Stimulated activated memory B cell treated with anti-CD40 and anti-IgM and Interleukin-4, amounts not matched to agents 10 μg/mL and 1 μg/mL and 100 μg/mL, for 72 hours (primary cell): ENCODE measurements around the gene SLC47A2.
"Not testable (repeated sequence)": the region's sequence is repeated elsewhere in the genome, so short reads cannot be mapped to it uniquely, and the experiment has no call there.

Source experiments
- ATAC-seq: fragments of 150-1000 bp; cut with Tn5 transposase; 2 replicates; pipeline ENCODE4 v1.10.0; 2021
- H3K27ac Mint-ChIP-seq: one replicate; pipeline ENCODE4 v1.8.0; 2022; ENCODE audit warnings: mild to moderate bottlenecking, mixed read lengths
- H3K27me3 Mint-ChIP-seq: one replicate; pipeline ENCODE4 v1.8.0; 2022; ENCODE audit warnings: mixed read lengths
- H3K36me3 Mint-ChIP-seq: one replicate; pipeline ENCODE4 v1.8.0; 2022; ENCODE audit warnings: mixed read lengths
- H3K4me1 Mint-ChIP-seq: one replicate; pipeline ENCODE4 v1.8.0; 2022; ENCODE audit warnings: mixed read lengths
- H3K4me3 Mint-ChIP-seq: one replicate; pipeline ENCODE4 v1.8.0; 2022; ENCODE audit warnings: mild to moderate bottlenecking, moderate library complexity, mixed read lengths
- H3K9me3 Mint-ChIP-seq: one replicate; pipeline ENCODE4 v1.8.0; 2022; ENCODE audit warnings: mixed read lengths

The SLC47A2 gene

DNA sequence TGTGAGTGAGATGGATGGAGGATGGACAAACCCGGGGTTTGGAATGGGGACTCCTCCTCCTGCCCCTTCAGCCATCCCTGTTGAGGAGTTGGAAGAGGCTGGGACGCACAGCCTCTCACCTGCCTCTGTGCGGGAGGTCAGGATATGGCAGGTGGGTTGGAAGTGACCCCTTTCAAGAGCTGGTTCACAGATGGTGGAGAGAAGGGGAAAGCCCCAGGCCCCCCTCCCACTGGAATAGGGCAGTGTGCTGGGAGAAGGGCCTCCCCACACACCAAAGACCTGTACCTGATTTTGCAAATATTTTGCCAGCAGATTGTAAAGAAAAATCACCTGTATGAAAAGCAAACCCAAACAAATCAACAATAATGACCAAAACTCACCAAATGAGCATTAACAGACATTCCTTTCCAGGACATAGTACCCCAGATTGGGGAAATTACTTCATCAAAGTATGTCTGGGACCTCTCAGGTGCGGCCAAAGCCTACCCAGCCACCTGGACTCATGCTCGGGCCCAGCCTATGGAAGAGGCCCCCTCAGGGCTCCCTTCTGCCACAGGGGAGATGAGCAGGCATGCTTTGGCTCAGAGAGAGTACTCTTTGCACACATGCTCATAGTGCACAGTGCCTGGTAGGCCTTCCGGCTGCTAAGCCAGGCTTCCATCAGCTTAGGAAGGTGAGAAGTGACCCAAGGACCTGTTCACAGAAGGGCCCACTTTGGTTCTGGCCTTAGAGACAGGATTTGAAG, 7.8 kb downstream of the SLC47A2 start:
- no peak for ATAC-seq
- Mint-ChIP-seq H3K4me3 (no peak overlapping the region), H3K27ac (no peak overlapping the region), H3K36me3 (no peaks in the 10 kb centered on the region), H3K27me3 (no peaks in the 10 kb centered on the region), H3K9me3 (no peaks in the 10 kb centered on the region), H3K4me1 (no peaks in the 10 kb centered on the region)

DNA sequence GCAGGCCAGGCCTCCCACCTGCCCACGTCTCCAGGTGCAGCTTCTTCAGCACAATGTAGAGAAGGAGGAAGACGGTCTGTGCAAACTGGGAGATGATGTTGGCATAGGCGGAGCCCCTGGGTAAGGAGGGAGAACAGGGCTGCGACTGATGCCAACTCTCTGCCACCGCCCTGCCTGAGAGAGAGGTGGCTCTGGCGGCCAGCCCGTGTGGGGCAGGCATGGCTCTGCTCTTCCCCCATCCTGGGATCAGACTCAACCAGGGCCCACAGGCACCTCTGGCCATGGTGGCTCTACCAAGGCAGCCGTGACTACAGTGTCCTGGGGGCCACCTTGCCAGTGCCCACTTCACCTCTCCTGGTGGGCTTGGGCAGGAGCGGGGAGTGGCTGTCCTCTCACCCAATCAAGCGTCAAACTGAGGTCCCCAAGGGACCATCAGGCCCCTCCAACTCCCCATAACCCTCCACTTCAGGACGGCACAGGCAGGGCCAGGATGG, 8.6 kb downstream of the SLC47A2 start:
- Mint-ChIP-seq H3K27ac (no peak overlapping the region), H3K9me3 (no peaks in the 10 kb centered on the region), H3K4me1 (no peaks in the 10 kb centered on the region), H3K36me3 (no peaks in the 10 kb centered on the region), H3K4me3 (no peak overlapping the region), H3K27me3 (no peaks in the 10 kb centered on the region)
- ATAC-seq: no peak

DNA sequence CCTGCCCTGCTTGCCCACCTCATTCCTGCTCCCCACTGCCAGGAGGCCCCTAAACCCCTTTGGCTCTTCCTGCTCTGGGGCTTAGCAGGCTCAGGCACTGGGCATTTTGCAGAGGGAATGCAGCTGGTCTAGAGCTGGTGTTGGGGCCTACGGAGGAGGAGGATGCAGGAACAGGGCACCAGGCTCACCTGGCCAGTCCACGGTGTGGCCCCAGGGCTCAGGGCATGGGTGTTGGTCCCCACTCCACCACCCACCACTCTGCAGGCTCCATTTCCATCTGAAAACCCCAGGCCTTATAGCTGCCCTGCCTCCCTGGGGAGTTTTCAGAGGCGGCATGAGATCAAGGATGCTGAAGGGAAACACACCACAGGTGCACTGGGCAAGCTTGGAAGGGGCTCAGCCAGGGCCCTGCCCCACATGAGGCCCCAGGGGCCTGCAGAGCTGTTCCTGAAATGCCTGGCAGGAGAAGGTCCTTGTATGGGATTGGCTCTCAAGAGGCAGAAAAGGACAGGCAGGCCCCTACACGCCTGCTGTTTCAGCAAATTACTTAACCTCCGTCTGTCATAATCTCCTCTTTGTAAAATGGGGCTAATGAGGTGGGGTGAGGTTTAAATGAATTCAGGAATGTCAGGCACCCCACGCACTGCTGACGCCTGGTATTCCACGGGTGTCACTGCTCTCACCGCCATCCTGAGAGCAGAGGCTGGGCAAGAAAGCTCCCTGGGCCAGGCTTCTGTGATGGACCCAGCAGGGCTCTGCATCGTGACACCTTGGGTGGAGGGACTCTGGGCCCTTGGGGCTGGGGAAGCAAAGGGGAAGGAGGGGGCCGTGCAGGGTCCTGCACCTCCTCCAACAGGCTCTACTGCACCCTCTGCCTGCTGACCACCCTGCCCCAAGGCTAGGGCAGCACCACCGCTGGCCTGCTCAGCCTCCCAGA, 9.3 kb downstream of the SLC47A2 start:
- H3K27me3 Mint-ChIP-seq: no peaks in the 10 kb centered on the region
- H3K9me3 Mint-ChIP-seq: no peaks in the 10 kb centered on the region
- H3K4me1 Mint-ChIP-seq: no peaks in the 10 kb centered on the region
- no peak overlapping the region for H3K4me3 Mint-ChIP-seq
- no peak overlapping the region for H3K27ac Mint-ChIP-seq
- H3K36me3 Mint-ChIP-seq: no peaks in the 10 kb centered on the region
- ATAC-seq: no peak

DNA sequence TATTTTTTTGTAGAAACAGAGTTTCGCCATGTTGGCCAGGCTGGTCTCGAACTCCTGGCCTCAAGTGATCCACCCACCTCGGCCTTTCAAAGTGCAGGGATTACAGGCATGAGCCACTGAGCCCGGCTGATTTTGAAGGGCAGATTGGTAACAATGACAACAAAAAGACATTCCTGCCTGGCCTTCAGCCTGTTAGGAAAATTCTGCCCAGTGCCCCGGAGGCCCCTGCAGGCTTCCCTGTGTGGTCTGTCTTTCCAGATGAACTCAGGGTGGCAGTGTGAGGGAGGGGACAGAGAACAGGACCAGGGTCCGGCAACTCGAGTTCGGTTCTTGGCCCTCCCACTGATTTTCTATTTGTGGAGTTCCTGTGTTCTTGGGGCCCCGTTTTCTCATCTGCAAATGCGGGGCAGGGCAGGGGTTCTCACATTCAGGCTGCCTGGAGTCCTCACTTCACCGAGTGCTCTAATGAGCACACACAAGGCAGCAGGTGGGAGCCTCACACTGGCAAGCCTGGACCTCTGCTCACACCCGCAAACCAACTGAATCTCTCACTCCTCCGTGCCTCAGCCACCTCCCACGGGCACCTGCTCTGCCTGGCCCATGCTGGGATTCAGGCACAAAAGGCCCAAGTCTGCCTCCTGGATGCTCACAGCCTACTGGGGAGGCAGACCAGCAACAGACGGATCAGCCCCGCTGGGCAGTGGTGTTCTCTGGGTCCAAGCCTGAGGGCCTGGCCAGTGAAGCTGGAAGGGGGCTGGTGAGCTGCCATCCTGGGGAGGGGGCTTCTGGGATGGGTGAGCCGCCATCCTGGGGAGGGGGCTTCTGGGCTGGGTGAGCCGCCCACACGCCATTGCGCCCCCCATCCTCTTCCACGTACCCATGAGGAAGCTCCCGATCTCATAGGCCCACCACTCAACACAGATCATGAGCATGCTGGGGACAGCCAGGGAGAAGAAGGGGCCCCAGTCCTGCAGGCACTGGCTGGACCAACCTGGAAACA, 10.3 kb downstream of the SLC47A2 start:
- Mint-ChIP-seq H3K4me3 (no peak overlapping the region), H3K36me3 (no peaks in the 10 kb centered on the region), H3K27ac (no peak overlapping the region), H3K27me3 (no peaks in the 10 kb centered on the region), H3K4me1 (no peaks in the 10 kb centered on the region), H3K9me3 (no peaks in the 10 kb centered on the region)
- ATAC-seq: no peak

DNA sequence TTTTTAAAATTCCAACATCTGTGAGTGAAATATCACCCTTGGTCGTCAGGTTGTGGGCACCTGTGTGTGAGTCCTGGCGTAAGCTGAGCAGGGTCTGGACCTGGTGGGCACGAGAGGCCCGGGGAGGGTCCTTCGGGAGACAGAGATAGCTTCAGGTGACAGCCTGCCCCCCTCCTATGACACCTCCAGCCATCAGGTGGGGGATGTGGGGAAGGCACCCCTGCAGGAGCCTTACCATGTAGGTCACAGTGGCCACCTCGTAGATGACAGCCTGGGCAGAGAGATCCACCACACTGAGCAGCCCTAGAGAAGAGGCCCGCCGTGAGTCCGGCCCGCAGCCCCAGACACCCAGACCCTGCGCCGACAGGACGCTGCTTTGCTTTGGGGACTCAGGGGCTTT, 11.2 kb downstream of the SLC47A2 start:
- no peak overlapping the region for H3K4me3 Mint-ChIP-seq
- no peak for ATAC-seq
- H3K27ac Mint-ChIP-seq: no peak overlapping the region
- no peaks in the 10 kb centered on the region for H3K4me1 Mint-ChIP-seq
- no peaks in the 10 kb centered on the region for H3K27me3 Mint-ChIP-seq
- H3K9me3 Mint-ChIP-seq: no peaks in the 10 kb centered on the region
- no peaks in the 10 kb centered on the region for H3K36me3 Mint-ChIP-seq

DNA sequence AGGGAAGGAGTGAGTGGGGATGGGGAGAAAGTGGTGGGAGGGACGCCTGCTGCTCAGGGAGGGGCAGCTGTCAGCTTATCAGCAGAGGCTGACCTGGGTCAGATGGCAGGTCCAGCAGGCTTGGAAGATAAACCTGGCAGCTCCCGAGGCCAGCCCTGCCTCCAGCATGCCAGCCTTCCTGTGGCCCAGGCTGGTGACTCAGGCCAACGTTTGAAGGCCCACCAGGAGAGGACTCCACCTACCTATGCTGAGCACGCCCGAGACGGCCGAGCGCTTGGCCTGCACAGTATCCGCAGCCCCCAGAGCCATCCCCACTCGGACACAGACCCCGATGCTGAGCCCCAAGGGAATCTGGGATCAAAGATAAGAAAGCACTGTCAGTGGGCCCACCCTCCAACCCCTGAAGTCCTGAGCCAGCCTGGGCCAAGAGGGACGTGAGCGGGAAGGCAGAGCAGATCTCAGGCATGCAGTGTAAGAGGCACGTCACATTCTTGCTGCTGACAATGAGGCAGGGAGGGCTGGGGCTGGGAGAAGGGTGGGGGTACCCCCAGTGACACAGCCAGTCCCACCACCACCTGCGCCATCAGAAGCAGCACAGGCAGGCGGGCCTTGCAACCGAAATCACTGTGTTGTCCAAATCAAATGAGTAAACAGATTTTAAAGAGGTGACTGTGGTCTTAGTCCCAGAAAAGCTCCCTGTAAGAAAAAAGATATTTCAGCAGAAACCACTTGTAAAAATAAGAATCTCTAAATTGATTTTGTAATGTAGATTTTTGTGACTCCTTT, 12.4 kb downstream of the SLC47A2 start:
- Mint-ChIP-seq H3K27me3 (no peaks in the 10 kb centered on the region), H3K4me3 (no peak overlapping the region), H3K4me1 (no peaks in the 10 kb centered on the region), H3K9me3 (no peaks in the 10 kb centered on the region), H3K27ac (no peak overlapping the region), H3K36me3 (no peaks in the 10 kb centered on the region)
- no peak for ATAC-seq

DNA sequence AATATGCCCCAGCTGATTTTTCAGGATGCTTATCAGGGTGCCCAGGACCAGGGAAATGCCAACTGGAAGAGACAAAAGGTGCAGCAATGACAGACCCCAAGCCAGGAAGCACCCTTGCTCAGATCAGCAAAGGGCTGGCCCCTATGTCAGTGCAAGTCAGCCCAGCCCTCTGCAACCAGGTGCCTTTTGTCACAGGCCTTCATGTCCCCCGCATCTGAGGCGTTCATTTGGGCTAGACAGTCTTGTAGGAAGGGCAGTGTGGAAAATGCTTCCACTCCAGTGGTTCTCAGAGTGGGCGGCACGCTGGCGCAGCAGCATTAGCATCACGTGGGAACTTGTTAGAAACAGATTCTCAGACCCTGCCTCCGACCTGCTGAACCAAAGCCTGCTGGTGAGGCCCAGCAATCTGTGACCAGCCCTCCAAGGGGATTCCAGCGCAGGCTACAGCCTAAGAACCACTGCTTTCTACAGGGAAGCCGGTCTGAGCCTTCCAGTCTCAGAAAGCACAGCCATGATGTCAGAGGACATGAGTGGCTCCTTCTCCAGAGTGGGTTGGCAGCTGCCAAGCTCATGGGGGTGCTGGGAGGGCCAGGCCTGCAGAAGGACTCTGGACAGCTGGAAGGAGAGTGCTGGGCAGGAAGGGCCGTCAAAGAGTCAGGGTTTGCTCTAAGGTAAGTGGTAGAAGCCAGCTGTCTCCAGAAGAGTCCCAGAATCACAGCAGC, 13.1 kb downstream of the SLC47A2 start:
- no peak overlapping the region for H3K4me3 Mint-ChIP-seq
- H3K27ac Mint-ChIP-seq: peak overlapping the region; percentile 5
- no peak for ATAC-seq
- H3K27me3 Mint-ChIP-seq: no peaks in the 10 kb centered on the region
- H3K36me3 Mint-ChIP-seq: no peaks in the 10 kb centered on the region
- no peaks in the 10 kb centered on the region for H3K4me1 Mint-ChIP-seq
- no peaks in the 10 kb centered on the region for H3K9me3 Mint-ChIP-seq

DNA sequence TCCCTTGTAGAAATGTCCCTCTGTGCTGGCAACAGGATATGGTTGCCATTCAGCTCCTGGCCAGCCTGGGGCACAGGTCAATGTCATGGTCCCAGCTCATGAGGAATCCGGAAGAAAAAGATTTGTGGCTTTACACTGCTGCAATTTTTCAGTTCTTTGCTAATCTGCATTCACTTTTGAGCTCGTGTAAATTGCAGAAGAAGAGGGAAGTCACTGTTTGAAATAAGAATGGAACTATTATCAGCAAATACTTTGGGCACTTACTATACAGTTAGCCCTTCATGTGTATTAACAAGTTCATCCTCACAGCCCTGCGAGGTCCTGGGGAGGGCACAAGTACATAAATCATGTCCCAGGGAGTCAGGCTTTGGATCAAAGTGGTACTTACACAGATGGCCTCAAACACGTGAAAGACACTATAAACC, 14.2 kb downstream of the SLC47A2 start:
- H3K4me1 Mint-ChIP-seq: no peaks in the 10 kb centered on the region
- no peak for ATAC-seq

DNA sequence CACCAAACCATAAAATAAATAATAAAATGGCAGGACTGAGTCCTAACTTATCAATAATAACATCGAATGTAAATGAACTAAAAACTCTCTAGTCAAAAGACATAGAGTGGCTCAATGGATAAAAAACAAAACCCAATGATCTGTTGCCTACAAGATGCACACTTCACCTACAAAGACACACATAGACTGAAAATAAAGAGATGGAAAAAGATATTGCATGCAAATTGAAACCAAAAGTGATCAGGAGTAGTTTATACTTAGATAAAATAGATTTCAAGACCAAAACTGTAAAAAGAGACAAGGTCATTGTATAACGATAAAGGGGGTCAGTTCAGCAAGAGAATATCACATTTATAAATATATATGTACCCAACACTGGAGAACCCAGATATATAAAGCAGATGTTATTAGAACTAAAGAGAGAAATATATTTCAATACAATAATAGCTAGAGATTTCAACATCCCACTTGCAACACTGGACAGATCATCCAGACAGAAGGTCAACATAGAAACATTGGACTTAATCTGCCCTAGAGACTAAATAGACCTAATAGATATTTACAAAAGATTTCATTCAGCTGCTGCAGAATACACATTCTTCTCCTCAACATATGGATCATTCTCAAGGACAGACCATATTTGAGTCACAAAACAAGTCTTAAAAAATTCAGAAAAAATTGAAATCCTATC, 29.8 kb downstream of the SLC47A2 start:
- Mint-ChIP-seq H3K36me3 (peaks cover 8% of the 10 kb centered on the region), H3K9me3 (no peaks in the 10 kb centered on the region), H3K4me3 (no peak overlapping the region), H3K27me3 (peaks cover 12% of the 10 kb centered on the region), H3K4me1 (no peaks in the 10 kb centered on the region), H3K27ac (no peak overlapping the region)
- ATAC-seq: no peak

More for the DNA sequence above, 14.2 kb downstream of the SLC47A2 start:
- no peak overlapping the region for H3K4me3 Mint-ChIP-seq
- no peaks in the 10 kb centered on the region for H3K36me3 Mint-ChIP-seq
- H3K9me3 Mint-ChIP-seq: no peaks in the 10 kb centered on the region
- H3K27me3 Mint-ChIP-seq: no peaks in the 10 kb centered on the region
- peak overlapping the region; percentile 5 for H3K27ac Mint-ChIP-seq

DNA sequence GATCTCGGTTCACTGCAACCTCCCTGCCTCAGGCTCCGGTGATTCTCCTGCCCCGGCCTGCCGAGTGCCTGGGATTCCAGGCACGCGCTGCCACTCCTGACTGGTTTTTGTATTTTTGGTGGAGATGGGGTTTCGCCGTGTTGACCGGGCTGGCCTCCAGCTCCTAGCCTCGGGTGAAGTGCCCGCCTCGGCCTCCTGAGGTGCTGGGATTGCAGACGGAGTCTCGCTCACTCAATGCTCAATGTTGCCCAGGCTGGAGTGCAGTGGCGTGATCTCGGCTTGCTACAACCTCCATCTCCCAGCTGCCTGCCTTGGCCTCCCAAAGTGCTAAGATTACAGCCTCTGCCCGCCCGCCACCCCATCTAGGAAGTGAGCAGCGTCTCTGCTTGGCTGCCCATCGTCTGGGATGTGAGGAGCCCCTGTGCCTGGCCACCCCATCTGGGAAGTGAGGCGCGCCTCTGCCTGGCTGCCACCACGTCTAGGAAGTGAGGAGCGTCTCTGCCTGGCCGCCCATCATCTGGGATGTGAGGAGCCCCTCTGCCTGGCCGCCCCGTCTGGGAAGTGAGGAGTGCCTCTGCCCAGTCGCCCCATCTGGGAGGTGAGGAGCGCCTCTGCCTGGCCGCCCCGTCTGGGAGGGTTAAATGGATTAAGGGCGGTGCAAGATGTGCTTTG, 31.3 kb downstream of the SLC47A2 start:
- H3K9me3 Mint-ChIP-seq, H3K4me1 Mint-ChIP-seq, H3K27ac Mint-ChIP-seq, H3K36me3 Mint-ChIP-seq, ATAC-seq, H3K4me3 Mint-ChIP-seq: not testable (repeated sequence)
- H3K27me3 Mint-ChIP-seq: peaks cover 12% of the 10 kb centered on the region

DNA sequence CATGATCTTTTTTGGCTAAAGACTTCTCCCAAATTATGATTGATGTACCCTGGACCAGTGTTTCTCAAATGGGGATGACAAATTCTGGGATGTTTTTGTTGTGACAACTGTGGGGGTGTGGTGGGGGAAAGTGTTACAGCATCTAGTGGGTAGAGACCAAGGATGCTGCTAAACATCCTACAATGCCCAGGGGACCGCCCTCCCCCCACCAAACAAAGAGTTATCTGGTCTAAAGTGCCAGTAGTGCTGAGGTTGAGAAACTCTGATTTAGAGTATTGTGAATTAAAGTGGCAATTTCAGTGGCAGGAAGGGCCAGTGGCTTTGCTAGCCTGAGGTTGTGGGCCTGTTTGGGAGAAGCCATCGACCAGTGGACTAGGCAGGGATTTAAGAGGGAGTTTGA, 33.3 kb downstream of the SLC47A2 start:
- no peaks in the 10 kb centered on the region for H3K4me1 Mint-ChIP-seq
- no peak overlapping the region for H3K27ac Mint-ChIP-seq
- peaks cover 8% of the 10 kb centered on the region for H3K36me3 Mint-ChIP-seq
- ATAC-seq: no peak
- H3K27me3 Mint-ChIP-seq: peaks cover 12% of the 10 kb centered on the region
- H3K4me3 Mint-ChIP-seq: no peak overlapping the region
- no peaks in the 10 kb centered on the region for H3K9me3 Mint-ChIP-seq

DNA sequence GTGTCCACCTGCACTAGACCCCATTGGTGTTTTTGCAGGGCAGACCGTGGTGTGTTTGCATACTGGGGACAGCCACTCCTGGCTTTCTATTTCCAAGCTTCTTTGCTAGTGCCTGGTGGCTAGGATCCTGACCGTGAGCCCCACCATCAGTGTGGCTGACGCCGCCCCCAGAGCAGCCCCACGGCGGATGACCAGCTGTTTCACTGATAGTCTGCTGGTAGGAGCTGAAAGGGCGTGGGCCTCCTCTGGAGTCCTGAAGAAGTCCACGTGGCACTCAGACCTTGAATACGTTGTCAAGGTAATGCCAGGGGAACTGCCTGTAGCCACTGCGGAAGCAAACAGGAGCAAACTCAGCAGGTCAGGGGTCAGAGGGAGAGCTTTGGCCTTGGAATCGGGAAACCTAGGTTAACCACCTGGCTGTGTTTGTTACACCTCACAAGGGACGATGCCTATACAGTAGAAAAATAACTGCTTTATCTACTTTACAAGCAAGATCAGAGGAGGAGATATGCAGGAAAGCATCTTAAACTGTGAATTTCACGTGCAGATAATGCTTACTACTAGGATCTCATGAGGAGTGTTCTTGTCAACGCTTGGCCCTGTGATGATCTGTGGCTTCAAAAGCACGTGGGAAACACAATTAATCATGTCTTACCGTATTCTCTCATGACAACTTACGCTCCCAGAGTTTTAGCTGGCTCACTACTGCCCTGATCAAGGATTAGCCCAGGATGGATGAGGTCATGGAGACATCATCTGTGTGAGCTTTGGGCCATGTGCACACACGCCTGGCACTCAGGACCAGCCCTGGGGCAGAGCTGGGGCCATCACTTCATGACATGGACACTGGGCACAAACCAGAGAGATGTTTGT, 37.6 kb downstream of the SLC47A2 start:
- Mint-ChIP-seq H3K27ac (no peak overlapping the region), H3K4me3 (no peak overlapping the region), H3K27me3 (no peaks in the 10 kb centered on the region)

More for the DNA sequence above, 37.6 kb downstream of the SLC47A2 start:
- peaks cover 12% of the 10 kb centered on the region for H3K36me3 Mint-ChIP-seq
- no peaks in the 10 kb centered on the region for H3K4me1 Mint-ChIP-seq
- ATAC-seq: no peak
- H3K9me3 Mint-ChIP-seq: no peaks in the 10 kb centered on the region
